Panc1 (cell line): ENCODE measurements around the gene AP5Z1. TPM values are rescaled to one million over a fixed set of nuclear protein-coding genes. Genes with fewer than 3 reads are reported as not detected.

Experiments
- ATAC-seq: fragments of 200-7000 bp; cut with Tn5 transposase; 2 replicates; pipeline ENCODE4 v1.9.1; 2020; ENCODE audit warnings: mild to moderate bottlenecking, moderate library complexity
- BruUV-seq: library from RNA; stranded (reverse); fragments of 400-500 nt; replicated peaks from 2 replicates; lab custom pipeline; 2021; lab: Mats Ljungman, UMichigan
- CTCF ChIA-PET: fragments of 300-600 bp; sonication (Branson Sonifier 250); formaldehyde crosslinking; loops from one replicate; lab custom pipeline; 2022; ENCODE audit warnings: antibody characterized with exemption; lab: Charles Lee
- POLR2A ChIA-PET: fragments of 300-600 bp; sonication (Branson Sonifier 250); formaldehyde crosslinking; loops from one replicate; lab custom pipeline; 2022; ENCODE audit warnings: antibody characterized with exemption; lab: Charles Lee
- DNase-seq: peaks from one replicate; pipeline ENCODE4 v3.0.0-alpha.2; 2010; ENCODE audit warnings: low read depth, low spot score
- H3K27ac ChIP-seq: 2 replicates; pipeline ENCODE4 v1.5.1; 2011; ENCODE audit warnings: mild to moderate bottlenecking, low read length, inconsistent platforms
- H3K27me3 ChIP-seq: fragments of 200-500 bp; sonication (Bioruptor generic); 2 replicates; pipeline ENCODE4 v1.6.0; 2014; ENCODE audit warnings: low read length, inconsistent platforms; ENCODE audit not compliant: control insufficient read depth, insufficient read depth
- H3K36me3 ChIP-seq: fragments of 200-500 bp; sonication (Bioruptor generic); 2 replicates; pipeline ENCODE4 v1.5.1; 2014; ENCODE audit warnings: inconsistent platforms, mild to moderate bottlenecking, low read length, moderate library complexity; ENCODE audit not compliant: control insufficient read depth, insufficient read depth
- H3K4me1 ChIP-seq: 2 replicates; pipeline ENCODE4 v1.5.1; 2011; ENCODE audit warnings: inconsistent platforms, mild to moderate bottlenecking, low read length, moderate library complexity; ENCODE audit not compliant: control insufficient read depth, insufficient read depth
- H3K4me3 ChIP-seq, 2 experiments: 2 replicates each; pipeline ENCODE4 v1.5.1; 2011 to 2012; ENCODE audit warnings: low read depth in 2 of 2, low read length in 2 of 2, mild to moderate bottlenecking in 2 of 2, inconsistent platforms in 1 of 2, moderate library complexity in 1 of 2
- H3K9me3 ChIP-seq: fragments of 200-500 bp; sonication (Bioruptor generic); 2 replicates; pipeline ENCODE4 v1.5.1; 2014; ENCODE audit warnings: low read depth, mild to moderate bottlenecking, inconsistent platforms, low read length, moderate library complexity; ENCODE audit not compliant: control insufficient read depth, insufficient read depth
- POLR2AphosphoS5 ChIP-seq: IDR thresholded peaks from 2 replicates; pipeline ENCODE4 v1.6.1; 2012; ENCODE audit warnings: mild to moderate bottlenecking, low read depth, low read length, moderate library complexity
- SIN3A ChIP-seq: IDR thresholded peaks from 2 replicates; pipeline ENCODE4 v1.6.1; 2012; ENCODE audit warnings: low read depth, mild to moderate bottlenecking, low read length, moderate library complexity, borderline replicate concordance; ENCODE audit not compliant: insufficient read depth
- TCF7L2 ChIP-seq: IDR thresholded peaks from 2 replicates; pipeline ENCODE4 v1.6.1; 2011; ENCODE audit warnings: mild to moderate bottlenecking, low read depth, low read length, inconsistent platforms
- in situ Hi-C: cut with HindIII; loops from 2 replicates; pipeline ENCODE4 v1.10.0; 2016; ENCODE audit warnings: low sequenced_read_pairs, low pct_unique_long_range_greater_than_20kb
- intact Hi-C: fragments of 100-400 bp; cut with micrococcal nuclease; formaldehyde crosslinking; loops from one replicate; pipeline ENCODE4 v1.10.0; 2022; ENCODE audit not compliant: unreplicated experiment
- total RNA-seq: library from RNA; stranded (reverse); gene quantifications from one replicate; pipeline ENCODE4 v1.2.1, GENCODE V29; 2021; ENCODE audit not compliant: unreplicated experiment
- TF ChIP-seq, protein P1 (sequence below), 2 experiments: IDR thresholded peaks; 2 replicates each; pipeline ENCODE4 v1.6.1; 2011 to 2012; ENCODE audit warnings: low read depth in 2 of 2, control low read depth in 1 of 2, low read length in 1 of 2, mild to moderate bottlenecking in 1 of 2, moderate library complexity in 1 of 2; ENCODE audit not compliant: insufficient read depth in 1 of 2
- TF ChIP-seq, protein P2 (sequence below): fragments of 450-650 bp; IDR thresholded peaks from 2 replicates; pipeline ENCODE4 v1.5.1; 2017; ENCODE audit warnings: mild to moderate bottlenecking

AP5Z1 gene
- total RNA-seq, 1 experiment from 2014 or later, result 100.0 TPM

DNA sequence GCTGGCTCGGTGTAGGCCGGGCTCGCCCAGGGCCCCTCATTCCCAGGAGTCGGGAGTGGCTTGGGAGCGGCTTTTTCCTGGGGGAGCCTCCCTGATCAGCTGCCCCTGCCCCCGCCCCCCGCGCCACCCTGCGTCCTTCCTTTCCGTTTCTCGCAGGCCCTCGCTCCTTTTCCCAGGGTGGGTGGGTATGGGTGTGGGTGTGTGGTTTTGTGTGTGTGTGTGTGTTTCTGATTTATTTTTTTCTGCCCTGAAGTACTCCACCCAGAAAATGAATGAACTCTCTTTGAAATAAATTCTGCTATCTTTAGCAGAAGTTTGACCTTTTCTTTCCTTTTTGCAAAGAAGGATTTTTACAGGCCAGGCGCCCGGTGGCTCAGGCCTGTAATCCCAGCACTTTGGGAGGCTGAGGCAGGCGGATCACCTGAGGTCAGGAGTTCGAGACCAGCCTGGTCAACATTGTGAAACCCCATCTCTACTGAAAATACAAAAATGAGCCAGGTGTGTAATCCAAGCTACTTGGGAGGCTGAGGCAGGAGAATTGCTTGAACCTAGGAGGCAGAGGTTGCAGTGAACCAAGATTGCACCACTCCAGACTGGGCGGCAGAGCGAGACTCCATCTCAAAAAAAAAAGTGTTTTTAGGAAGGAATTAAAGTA lies 30.0 kb upstream of the AP5Z1 start:
- TF ChIP-seq SIN3A (no peak), TCF7L2 (no peak), POLR2AphosphoS5 (no peak; the same call in 1 of the 2 replicates)
- TF ChIP-seq, protein P1, sequence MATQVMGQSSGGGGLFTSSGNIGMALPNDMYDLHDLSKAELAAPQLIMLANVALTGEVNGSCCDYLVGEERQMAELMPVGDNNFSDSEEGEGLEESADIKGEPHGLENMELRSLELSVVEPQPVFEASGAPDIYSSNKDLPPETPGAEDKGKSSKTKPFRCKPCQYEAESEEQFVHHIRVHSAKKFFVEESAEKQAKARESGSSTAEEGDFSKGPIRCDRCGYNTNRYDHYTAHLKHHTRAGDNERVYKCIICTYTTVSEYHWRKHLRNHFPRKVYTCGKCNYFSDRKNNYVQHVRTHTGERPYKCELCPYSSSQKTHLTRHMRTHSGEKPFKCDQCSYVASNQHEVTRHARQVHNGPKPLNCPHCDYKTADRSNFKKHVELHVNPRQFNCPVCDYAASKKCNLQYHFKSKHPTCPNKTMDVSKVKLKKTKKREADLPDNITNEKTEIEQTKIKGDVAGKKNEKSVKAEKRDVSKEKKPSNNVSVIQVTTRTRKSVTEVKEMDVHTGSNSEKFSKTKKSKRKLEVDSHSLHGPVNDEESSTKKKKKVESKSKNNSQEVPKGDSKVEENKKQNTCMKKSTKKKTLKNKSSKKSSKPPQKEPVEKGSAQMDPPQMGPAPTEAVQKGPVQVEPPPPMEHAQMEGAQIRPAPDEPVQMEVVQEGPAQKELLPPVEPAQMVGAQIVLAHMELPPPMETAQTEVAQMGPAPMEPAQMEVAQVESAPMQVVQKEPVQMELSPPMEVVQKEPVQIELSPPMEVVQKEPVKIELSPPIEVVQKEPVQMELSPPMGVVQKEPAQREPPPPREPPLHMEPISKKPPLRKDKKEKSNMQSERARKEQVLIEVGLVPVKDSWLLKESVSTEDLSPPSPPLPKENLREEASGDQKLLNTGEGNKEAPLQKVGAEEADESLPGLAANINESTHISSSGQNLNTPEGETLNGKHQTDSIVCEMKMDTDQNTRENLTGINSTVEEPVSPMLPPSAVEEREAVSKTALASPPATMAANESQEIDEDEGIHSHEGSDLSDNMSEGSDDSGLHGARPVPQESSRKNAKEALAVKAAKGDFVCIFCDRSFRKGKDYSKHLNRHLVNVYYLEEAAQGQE (IDR thresholded peaks at IDR 0.05; ENCODE audit: insufficient read depth in 1 of 2, low read depth in 2 of 2, low read length in 1 of 2), result no peak
- TF ChIP-seq, protein P2, sequence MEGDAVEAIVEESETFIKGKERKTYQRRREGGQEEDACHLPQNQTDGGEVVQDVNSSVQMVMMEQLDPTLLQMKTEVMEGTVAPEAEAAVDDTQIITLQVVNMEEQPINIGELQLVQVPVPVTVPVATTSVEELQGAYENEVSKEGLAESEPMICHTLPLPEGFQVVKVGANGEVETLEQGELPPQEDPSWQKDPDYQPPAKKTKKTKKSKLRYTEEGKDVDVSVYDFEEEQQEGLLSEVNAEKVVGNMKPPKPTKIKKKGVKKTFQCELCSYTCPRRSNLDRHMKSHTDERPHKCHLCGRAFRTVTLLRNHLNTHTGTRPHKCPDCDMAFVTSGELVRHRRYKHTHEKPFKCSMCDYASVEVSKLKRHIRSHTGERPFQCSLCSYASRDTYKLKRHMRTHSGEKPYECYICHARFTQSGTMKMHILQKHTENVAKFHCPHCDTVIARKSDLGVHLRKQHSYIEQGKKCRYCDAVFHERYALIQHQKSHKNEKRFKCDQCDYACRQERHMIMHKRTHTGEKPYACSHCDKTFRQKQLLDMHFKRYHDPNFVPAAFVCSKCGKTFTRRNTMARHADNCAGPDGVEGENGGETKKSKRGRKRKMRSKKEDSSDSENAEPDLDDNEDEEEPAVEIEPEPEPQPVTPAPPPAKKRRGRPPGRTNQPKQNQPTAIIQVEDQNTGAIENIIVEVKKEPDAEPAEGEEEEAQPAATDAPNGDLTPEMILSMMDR, result no peak
- Histone ChIP-seq H3K27ac (peak overlapping the region; percentile 88), H3K4me3 (peak overlapping the region; percentile 17 to 36), H3K9me3 (no peaks in the 10 kb centered on the region), H3K27me3 (no peaks in the 10 kb centered on the region), H3K36me3 (no peaks in the 10 kb centered on the region), H3K4me1 (peaks cover 28% of the 10 kb centered on the region)
- intact Hi-C loops (no loop called here), in situ Hi-C loops (no loop called here)
- ChIA-PET CTCF (no interaction called here), POLR2A (interaction anchor here (0.6 kb wide), 2 partner anchors 58 to 103 kb away, joined by 4 to 10 read pairs; no protein-coding TSS in a partner anchor)
- DNase-seq (no peak), ATAC-seq (no peak)
- BruUV-seq, result no TSS peak

DNA sequence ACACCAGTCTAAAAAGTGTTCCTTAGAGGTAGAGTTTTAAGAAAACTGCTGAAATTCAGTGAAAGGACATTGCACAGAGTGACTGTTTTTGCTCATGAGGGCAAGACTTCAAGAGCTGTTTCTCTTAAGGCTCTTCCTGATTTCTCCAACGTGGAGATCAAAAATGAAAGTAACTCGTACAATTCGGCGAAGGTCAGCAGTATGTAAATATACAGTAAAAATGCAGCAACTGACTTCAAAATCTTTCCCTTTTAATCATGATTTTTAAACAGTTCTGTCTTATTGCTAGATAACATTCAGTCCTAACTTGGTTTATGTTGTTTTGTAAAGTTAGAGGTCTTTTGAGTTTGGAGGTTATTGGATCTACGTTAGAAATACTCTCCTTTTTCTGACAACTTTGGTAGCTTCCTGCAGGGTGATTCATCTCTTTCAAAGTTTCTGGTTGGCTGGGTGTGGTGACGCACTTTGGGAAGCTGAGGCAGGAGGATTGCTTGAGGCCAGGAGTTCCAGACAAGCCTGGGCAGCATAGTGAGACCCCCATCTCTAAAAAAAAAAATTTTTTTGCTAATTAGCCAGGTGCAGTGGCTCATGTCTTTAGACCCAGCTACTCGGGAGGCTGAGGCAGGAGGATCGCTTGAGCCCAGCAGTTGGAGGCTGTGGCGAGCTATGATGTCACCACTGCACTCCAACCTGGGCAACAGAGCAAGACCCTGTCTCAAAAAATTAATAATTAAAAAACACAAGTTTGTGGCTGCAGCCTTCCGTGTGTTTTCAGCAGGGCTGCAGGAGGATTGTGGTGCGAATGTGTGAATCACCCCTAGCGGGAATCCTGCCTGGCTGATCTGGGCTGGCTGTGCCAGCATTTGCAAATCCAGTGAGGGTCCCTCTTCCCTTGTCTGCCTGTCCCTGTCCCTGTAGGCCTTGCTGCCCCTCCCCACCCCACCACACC lies 29.2 kb upstream of the AP5Z1 start:
- in situ Hi-C loops, result no loop called here
- TSS peak; percentile 67 for BruUV-seq
- peak overlapping the region; percentile 17 to 36; a peak in 3 of 4 replicates for H3K4me3 ChIP-seq

More for the DNA sequence above, 29.2 kb upstream of the AP5Z1 start:
- peak overlapping the region; percentile 88 for H3K27ac ChIP-seq
- peaks cover 28% of the 10 kb centered on the region for H3K4me1 ChIP-seq
- TF ChIP-seq POLR2AphosphoS5, result no peak
- TF ChIP-seq, protein P2, result no peak
- TF ChIP-seq, protein P1 (IDR thresholded peaks at IDR 0.05; ENCODE audit: insufficient read depth in 1 of 2, low read depth in 2 of 2, low read length in 1 of 2), result no peak
- TF ChIP-seq SIN3A, result no peak
- TF ChIP-seq TCF7L2, result no peak
- POLR2A ChIA-PET, result no interaction called here
- H3K36me3 ChIP-seq, result no peaks in the 10 kb centered on the region
- intact Hi-C loops, result no loop called here
- no peak for ATAC-seq
- DNase-seq, result no peak
- CTCF ChIA-PET, result no interaction called here
- H3K9me3 ChIP-seq, result no peaks in the 10 kb centered on the region
- H3K27me3 ChIP-seq, result no peaks in the 10 kb centered on the region
